PC-9 (cell line): ENCODE data around the gene RBM39.

Experiments used
- EZH2 ChIP-seq: fragments of 200-600 bp; sonication (generic); IDR thresholded peaks from 2 replicates; pipeline ENCODE4 v1.8.0; 2017; ENCODE audit warnings: antibody characterized with exemption, low read depth
- TF ChIP-seq, protein P1 (sequence below): fragments of 200-600 bp; sonication (generic); conservative IDR thresholded peaks from 2 replicates; pipeline ENCODE4 v1.6.1; 2017; ENCODE audit warnings: mixed run types, antibody characterized with exemption, mild to moderate bottlenecking, moderate library complexity

GRCh38 chr20:35653893-35654292 is 88.2 kb downstream of the RBM39 start:
- TF ChIP-seq, protein P1, sequence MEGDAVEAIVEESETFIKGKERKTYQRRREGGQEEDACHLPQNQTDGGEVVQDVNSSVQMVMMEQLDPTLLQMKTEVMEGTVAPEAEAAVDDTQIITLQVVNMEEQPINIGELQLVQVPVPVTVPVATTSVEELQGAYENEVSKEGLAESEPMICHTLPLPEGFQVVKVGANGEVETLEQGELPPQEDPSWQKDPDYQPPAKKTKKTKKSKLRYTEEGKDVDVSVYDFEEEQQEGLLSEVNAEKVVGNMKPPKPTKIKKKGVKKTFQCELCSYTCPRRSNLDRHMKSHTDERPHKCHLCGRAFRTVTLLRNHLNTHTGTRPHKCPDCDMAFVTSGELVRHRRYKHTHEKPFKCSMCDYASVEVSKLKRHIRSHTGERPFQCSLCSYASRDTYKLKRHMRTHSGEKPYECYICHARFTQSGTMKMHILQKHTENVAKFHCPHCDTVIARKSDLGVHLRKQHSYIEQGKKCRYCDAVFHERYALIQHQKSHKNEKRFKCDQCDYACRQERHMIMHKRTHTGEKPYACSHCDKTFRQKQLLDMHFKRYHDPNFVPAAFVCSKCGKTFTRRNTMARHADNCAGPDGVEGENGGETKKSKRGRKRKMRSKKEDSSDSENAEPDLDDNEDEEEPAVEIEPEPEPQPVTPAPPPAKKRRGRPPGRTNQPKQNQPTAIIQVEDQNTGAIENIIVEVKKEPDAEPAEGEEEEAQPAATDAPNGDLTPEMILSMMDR: no peak
- no peak for TF ChIP-seq EZH2
